G401.6 (cell line): ENCODE results near the gene ARL14EPL.
"Not testable (repeated sequence)": the region's sequence is repeated elsewhere in the genome, so short reads cannot be mapped to it uniquely, and the experiment has no call there.

Source experiments
- FAIRE-seq: peaks from 2 replicates; lab custom pipeline; 2012; peaks lifted over from hg19 to GRCh38; lab: Jason Lieb, UNC

ARL14EPL gene

GRCh38 chr5:116046823-116047222 is 14.6 kb downstream of the ARL14EPL start:
- FAIRE-seq: no peak

DNA sequence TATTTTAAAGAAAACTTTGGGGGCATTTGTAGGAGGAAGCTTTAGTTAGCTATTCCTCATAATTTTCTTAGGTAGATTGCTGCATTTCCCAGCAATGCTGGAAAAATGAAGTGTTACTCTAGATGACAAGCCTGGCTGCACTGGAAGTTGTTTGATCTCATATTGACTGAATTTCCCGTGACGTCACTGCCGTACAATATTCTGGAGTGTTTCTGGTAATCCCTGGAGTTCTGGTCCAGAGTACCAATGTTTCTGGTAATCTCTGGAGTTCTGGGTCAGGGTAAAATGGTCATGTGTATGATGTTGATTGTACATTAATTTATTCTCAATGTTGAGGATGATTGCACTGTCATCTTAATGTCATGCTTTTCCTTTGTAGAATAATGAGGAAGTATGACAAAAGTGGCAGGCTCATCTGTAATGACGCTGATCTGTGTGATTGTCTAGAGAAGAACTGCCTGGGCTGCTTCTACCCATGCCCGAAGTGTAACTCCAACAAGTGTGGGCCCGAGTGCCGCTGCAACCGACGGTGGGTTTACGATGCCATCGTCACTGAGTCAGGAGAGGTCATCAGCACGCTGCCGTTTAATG is 26.2 kb downstream of the ARL14EPL start:
- no peak for FAIRE-seq

DNA sequence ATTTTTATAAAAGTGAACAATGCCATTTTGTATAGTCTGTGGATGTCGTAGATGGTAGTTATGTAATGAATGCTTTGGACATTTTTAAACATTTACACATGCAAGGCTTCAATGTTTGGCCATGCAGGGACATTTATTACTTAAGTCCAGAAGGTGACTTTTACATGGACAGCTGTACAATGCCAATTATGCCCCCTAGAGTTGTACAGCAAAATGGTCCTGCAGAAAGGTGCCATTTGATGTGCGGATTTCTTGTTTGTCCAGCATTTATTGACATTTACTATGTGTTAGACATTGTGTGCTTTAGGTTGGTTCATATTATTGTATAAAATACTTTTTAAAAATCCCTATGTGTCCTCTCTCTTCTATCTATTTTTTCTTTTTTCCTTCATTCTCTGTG is 30.1 kb downstream of the ARL14EPL start:
- FAIRE-seq: no peak

- no peak for FAIRE-seq
Observed at GRCh38 chr5:116063950-116064349, 31.7 kb downstream of the ARL14EPL start.

DNA sequence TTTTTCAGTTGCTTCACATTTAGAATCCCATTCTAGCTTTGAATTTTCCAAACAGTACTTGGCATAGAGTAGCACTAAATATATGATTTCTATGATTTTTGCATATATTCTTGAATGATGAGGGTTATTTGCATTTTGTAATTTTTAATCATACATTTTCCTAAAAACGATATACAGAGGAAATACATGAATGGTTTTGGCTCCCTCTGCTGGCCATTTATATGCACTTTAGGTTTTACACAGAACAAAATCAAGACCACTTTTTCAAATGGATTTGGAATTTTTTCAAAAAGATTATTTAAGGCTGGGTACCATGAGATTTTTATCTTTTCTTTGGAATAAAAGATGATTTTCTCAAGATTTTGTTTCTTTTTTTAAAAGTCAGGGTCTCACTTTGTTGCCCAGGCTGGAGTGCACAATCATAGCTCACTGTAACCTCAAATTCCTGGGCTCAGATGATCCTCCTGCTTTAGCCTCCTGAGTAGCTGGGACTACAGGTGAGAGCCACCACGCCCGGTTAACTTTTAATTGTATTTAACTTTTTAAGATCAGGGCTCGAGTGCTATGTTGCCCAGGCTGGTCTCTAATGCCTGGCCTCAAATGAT is 35.9 kb downstream of the ARL14EPL start:
- peak; percentile 95 for FAIRE-seq

DNA sequence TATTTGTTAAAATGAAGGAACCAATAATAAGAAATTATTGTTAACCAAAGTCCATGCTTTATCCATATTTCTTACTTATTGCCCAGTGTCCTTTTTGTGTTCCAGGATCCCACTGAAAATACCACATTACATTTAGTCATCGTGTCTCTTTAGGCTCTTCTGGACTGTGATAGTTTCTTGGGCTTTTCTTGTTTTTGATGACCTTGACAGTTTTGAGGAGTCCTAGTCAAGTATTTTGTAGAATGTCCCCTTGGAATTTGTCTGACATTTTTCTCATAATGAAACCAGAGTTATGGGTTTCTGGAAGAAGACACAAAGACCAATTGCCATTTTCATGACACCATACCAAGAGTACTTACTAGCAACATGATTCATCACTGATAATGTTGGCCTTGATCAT is 38.9 kb downstream of the ARL14EPL start:
- no peak for FAIRE-seq

GRCh38 chr5:116075191-116075831 is 43.0 kb downstream of the ARL14EPL start:
- FAIRE-seq: no peak

GRCh38 chr5:116076496-116076895 is 44.2 kb downstream of the ARL14EPL start:
- no peak for FAIRE-seq

DNA sequence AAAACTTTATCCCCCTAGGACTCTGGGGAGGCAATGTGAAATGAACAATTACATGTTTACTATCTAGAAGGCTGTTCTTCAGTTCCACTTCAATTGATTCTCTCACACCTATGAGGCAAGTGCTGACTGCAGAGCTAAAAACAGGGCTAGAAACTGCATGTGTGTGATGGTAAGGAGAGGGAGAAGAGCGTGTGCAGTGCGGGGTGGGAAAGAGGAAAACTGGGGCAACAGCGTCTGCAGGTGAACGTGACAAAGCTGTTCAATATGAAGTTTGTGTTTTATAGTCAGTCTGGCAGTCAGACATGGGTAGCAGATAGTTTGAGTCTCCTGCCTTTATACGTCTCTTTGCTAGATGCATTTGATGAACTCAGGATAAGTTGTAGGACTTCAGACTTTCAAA is 45.9 kb downstream of the ARL14EPL start:
- FAIRE-seq: no peak

GRCh38 chr5:116084287-116084691 is 52.0 kb downstream of the ARL14EPL start:
- FAIRE-seq: no peak

GRCh38 chr5:116084871-116085715 is 52.8 kb downstream of the ARL14EPL start, which contains the start of gene COMMD10:
TSS of gene COMMD10 (plus strand) at chr5:116085025.
- FAIRE-seq: no peak

DNA sequence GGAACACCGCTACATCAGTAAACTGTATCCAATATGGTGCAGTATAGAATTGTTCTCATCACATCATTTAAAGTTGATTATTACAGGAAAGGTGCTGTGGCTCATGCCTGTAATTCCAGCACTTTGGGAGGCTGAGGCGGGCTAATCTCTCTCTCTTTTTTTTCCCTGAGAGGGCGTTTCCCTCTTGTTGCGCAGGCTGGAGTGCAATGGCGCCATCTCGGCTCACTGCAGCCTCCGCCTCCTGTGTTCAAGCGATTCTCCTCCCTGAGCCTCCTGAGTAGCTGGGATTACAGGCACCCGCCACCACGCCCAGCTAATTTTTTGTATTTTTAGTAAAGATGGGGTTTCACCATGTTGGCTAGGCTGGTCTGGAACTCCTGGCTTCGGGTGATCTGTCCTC is 54.0 kb downstream of the ARL14EPL start:
- FAIRE-seq: not testable (repeated sequence)

DNA sequence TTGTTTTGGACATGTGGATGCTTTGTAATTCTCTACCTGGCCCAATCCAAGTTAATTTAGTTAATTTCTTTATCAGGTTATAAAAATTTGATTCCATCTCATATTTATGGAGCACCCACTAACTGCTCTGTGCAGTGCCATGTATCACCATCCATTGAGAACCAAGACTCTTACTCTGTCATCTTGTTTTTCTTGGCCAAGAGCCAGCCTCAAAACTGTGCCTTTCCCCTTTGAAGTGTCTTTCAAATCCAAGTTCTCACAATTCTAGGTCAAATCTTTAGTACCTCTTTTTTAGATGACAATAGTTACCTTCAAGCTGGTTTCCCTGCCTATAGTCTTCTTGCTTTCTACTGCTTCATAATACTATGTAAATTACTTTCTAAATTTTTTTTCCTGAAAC is 55.8 kb downstream of the ARL14EPL start:
- no peak for FAIRE-seq

- no peak for FAIRE-seq
Observed at GRCh38 chr5:116090302-116090701, 58.0 kb downstream of the ARL14EPL start.

- FAIRE-seq: no peak
Observed at GRCh38 chr5:116091416-116091815, 59.1 kb downstream of the ARL14EPL start.

DNA sequence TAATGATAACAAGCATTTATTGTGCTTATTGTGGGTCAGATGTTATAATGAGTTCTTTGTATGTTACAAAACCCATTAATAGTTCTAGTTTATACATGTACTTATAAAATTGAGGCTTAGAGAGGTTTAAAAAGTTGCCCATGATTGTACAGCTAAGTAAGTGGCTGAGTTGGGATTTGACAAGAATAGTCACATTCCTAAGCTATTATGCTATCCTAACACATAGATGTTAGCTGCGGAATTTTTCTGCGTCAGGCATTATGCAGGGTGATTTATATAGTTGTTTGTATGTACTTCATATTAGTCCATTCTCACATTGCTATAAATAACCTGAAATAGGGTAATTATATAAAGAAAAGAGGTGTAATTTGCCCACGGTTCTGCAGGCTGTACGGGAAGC is 65.0 kb downstream of the ARL14EPL start:
- FAIRE-seq: no peak

GRCh38 chr5:116098998-116099397 is 66.7 kb downstream of the ARL14EPL start:
- FAIRE-seq: no peak

- FAIRE-seq: not testable (repeated sequence)
Observed at GRCh38 chr5:116104941-116105340, 72.7 kb downstream of the ARL14EPL start.
